MM.1S (cell line): ENCODE data around the gene DDX54.

ENCODE experiments used
- DNase-seq: peaks from one replicate; pipeline ENCODE4 v3.0.0-alpha.2; 2015
- H2AFZ ChIP-seq: fragments of 300-600 bp; sonication (generic); 2 replicates; pipeline ENCODE4 v1.6.0; 2016; ENCODE audit warnings: antibody characterized with exemption, low read length
- H3F3A ChIP-seq: fragments of 300-600 bp; sonication (generic); 2 replicates; pipeline ENCODE4 v1.6.1; 2016; ENCODE audit warnings: mild to moderate bottlenecking, antibody characterized with exemption, low read length, moderate library complexity, mixed read lengths; ENCODE audit not compliant: insufficient read depth
- H3K27ac ChIP-seq: fragments of 300-600 bp; sonication (generic); 2 replicates; pipeline ENCODE4 v1.5.1; 2016; ENCODE audit warnings: mild to moderate bottlenecking, low read length
- H3K27me3 ChIP-seq: fragments of 300-600 bp; sonication (generic); replicated peaks from 2 replicates; pipeline ENCODE4 v1.6.0; 2016; ENCODE audit warnings: low read length; ENCODE audit not compliant: insufficient read depth
- H3K36me3 ChIP-seq: fragments of 300-600 bp; sonication (generic); replicated peaks from 2 replicates; pipeline ENCODE4 v1.6.1; 2016; ENCODE audit warnings: mild to moderate bottlenecking, low read length, mixed read lengths; ENCODE audit not compliant: insufficient read depth
- H3K4me1 ChIP-seq: fragments of 300-600 bp; sonication (generic); 2 replicates; pipeline ENCODE4 v1.6.1; 2016; ENCODE audit warnings: low read length, mixed read lengths
- H3K4me2 ChIP-seq: fragments of 300-600 bp; sonication (generic); 2 replicates; pipeline ENCODE4 v1.6.0; 2016; ENCODE audit warnings: low read depth, low read length
- H3K4me3 ChIP-seq: fragments of 300-600 bp; sonication (generic); 2 replicates; pipeline ENCODE4 v1.5.1; 2016; ENCODE audit warnings: low read length, mixed read lengths
- H3K79me2 ChIP-seq: fragments of 300-600 bp; sonication (generic); 2 replicates; pipeline ENCODE4 v1.6.1; 2016; ENCODE audit warnings: mixed run types, low read length, mixed read lengths
- H3K9ac ChIP-seq: fragments of 300-600 bp; sonication (generic); 2 replicates; pipeline ENCODE4 v1.6.1; 2016; ENCODE audit warnings: low read length, mixed read lengths
- H3K9me2 ChIP-seq: fragments of 300-600 bp; sonication (generic); replicated peaks from 2 replicates; pipeline ENCODE4 v1.6.1; 2016; ENCODE audit warnings: mild to moderate bottlenecking, low read length, mixed read lengths; ENCODE audit not compliant: insufficient read depth
- H3K9me3 ChIP-seq: fragments of 300-600 bp; sonication (generic); replicated peaks from 2 replicates; pipeline ENCODE4 v1.6.1; 2016; ENCODE audit warnings: mild to moderate bottlenecking, low read length, mixed read lengths; ENCODE audit not compliant: insufficient read depth
- H4K20me1 ChIP-seq: fragments of 300-600 bp; sonication (generic); 2 replicates; pipeline ENCODE4 v1.6.1; 2016; ENCODE audit warnings: mild to moderate bottlenecking, low read length, moderate library complexity, mixed read lengths; ENCODE audit not compliant: insufficient read depth
- CTCF ChIP-seq: fragments of 300-600 bp; sonication (generic); IDR thresholded peaks from 2 replicates; pipeline ENCODE4 v1.5.1; 2016; ENCODE audit warnings: antibody characterized with exemption, low read length, mixed read lengths
- EZH2 ChIP-seq: fragments of 300-600 bp; sonication (generic); optimal IDR thresholded peaks from 2 replicates; pipeline ENCODE3; 2017; ENCODE audit warnings: low read depth, mild to moderate bottlenecking, antibody characterized with exemption, low read length, mixed read lengths
- EZH2phosphoT487 ChIP-seq: fragments of 300-600 bp; sonication (generic); IDR thresholded peaks from 2 replicates; pipeline ENCODE4 v1.6.1; 2018; ENCODE audit warnings: antibody characterized with exemption, low read length

DDX54 gene

DNA sequence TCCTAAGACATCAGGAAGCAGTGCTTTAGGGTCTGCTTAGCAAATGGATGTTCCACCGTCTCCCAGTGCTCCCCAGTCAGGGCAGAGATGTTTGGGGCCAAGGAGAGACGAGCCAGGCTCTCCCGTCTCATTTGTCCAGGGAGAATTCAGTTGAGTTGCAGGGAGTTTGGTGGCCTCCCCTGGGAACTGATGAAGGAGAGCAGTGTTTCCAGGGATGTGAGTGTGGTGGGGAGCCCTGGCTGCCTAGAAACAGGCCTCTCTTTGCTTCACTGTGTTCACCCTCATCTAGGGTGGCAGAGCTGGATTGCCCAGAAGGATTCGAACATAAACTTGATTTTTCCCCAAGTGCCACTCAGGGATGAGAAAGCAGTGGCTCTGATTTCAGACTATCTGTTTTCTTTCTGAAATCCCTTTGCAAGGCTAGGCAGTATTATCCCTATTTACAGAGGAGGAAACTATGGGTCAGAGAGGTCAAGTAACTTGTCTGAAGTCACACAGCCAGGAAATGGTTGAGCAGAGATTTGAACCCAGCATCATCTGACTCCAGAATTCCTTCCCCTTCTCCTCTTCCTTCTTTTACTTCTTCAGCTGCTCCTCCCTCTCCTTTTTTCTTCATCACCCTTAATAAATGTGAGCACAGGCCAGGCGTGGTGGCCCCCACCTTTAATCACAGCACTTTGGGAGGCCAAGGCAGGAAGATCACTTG, 42.6 kb upstream of the DDX54 start:
- no peak for DNase-seq

DNA sequence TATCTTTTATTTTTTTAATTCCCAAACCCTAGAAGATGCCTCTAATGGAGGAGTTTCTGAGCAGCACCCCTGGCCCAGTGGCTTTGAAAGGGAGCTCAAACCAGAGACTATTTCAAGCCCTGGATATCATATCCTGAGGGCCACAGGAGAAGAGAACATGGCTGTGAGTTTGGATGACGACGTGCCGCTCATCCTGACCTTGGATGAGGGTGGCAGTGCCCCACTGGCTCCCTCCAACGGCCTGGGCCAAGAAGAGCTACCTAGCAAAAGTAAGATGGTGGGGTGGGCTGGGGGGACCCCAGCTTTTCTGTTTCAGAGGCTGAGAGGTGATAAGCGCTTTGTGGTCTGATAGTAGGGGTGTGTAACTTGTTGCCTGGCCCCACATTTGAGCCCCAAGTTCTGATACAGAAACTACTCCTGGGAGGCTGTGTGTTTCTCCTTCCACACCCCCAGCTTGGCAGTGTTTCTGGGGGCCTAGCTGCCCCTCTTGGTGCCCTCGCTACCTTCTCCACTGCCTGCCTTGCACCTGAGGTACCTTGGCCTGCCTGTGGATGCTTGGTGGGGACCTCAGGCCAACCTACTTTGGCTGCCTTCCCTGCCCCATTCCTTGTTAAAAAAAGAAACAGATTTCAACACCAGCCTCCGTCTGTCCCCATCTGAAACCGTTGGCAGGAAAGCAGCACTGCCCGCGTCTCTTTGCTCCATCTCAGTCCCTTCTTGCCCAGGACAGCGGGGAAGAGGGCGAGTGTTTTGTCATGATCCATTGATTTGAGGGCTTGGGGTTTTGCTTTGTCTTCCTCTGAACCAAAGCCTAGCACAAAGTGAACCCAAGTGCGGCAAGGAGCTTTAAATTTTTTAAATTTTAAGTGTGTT, 41.7 kb upstream of the DDX54 start:
- no peak overlapping the region for H3K27ac ChIP-seq
- DNase-seq: no peak
- no peaks in the 10 kb centered on the region for H3K27me3 ChIP-seq
- peaks cover 23% of the 10 kb centered on the region; the same call in 1 of the 2 replicates for H3F3A ChIP-seq
- H3K36me3 ChIP-seq: no peaks in the 10 kb centered on the region
- no peaks in the 10 kb centered on the region for H3K9me3 ChIP-seq
- TF ChIP-seq EZH2phosphoT487: no peak
- no peaks in the 10 kb centered on the region for H3K9me2 ChIP-seq
- no peak overlapping the region for H3K4me3 ChIP-seq
- H2AFZ ChIP-seq: no peak overlapping the region
- peaks cover 18% of the 10 kb centered on the region for H3K79me2 ChIP-seq
- no peak overlapping the region for H3K9ac ChIP-seq
- H4K20me1 ChIP-seq: no peaks in the 10 kb centered on the region
- no peak overlapping the region for H3K4me2 ChIP-seq
- H3K4me1 ChIP-seq: peaks cover 21% of the 10 kb centered on the region

More for the DNA sequence above, 42.6 kb upstream of the DDX54 start:
- H3K9me2 ChIP-seq: no peaks in the 10 kb centered on the region
- H3K4me2 ChIP-seq: no peak overlapping the region
- H3K4me3 ChIP-seq: no peak overlapping the region
- no peaks in the 10 kb centered on the region for H4K20me1 ChIP-seq
- H3K36me3 ChIP-seq: no peaks in the 10 kb centered on the region
- H3K27me3 ChIP-seq: no peaks in the 10 kb centered on the region
- peaks cover 21% of the 10 kb centered on the region for H3K4me1 ChIP-seq
- H3K27ac ChIP-seq: no peak overlapping the region
- TF ChIP-seq EZH2: no peak
- TF ChIP-seq EZH2phosphoT487: no peak
- no peak for TF ChIP-seq CTCF
- peaks cover 9% of the 10 kb centered on the region for H3K79me2 ChIP-seq
- H3K9me3 ChIP-seq: no peaks in the 10 kb centered on the region
- no peak overlapping the region for H3K9ac ChIP-seq
- H3F3A ChIP-seq: peaks cover 15% of the 10 kb centered on the region; the same call in 1 of the 2 replicates
- H2AFZ ChIP-seq: no peak overlapping the region

GRCh38 chr12:113224955-113225354, 39.7 kb upstream of the DDX54 start:
- Histone ChIP-seq H2AFZ (no peak overlapping the region), H3K27me3 (no peaks in the 10 kb centered on the region), H3K9ac (no peak overlapping the region), H3K9me2 (no peaks in the 10 kb centered on the region), H3K4me2 (no peak overlapping the region), H3K36me3 (no peaks in the 10 kb centered on the region), H3K4me3 (no peak overlapping the region), H3F3A (peaks cover 21% of the 10 kb centered on the region; the same call in 1 of the 2 replicates), H4K20me1 (no peaks in the 10 kb centered on the region), H3K4me1 (peaks cover 13% of the 10 kb centered on the region), H3K79me2 (peaks cover 19% of the 10 kb centered on the region), H3K27ac (no peak overlapping the region), H3K9me3 (no peaks in the 10 kb centered on the region)
- DNase-seq: no peak
- no peak for TF ChIP-seq EZH2phosphoT487
- TF ChIP-seq EZH2: no peak
- no peak for TF ChIP-seq CTCF
